Activated CD4-positive, alpha-beta T cell treated with anti-CD3 and anti-CD28 coated beads for 4 hours (primary cell): Measurements from ENCODE around the gene NPIPB6.
"Not testable (repeated sequence)": the region's sequence is repeated elsewhere in the genome, so short reads cannot be mapped to it uniquely, and the experiment has no call there.

Experiments
- DNase-seq, 2 donors: peaks; one replicate each; pipeline ENCODE4 v3.0.0-alpha.2; 2020

The NPIPB6 gene

GRCh38 chr16:28363408-28363807 lies at the start of gene NPIPB6:
NPIPB6 (minus strand) TSS chr16:28363508; CDS start chr16:28362822, 686 bp downstream.
- DNase-seq, result not testable (repeated sequence)

GRCh38 chr16:28403220-28404072 lies 40.1 kb upstream of the NPIPB6 start, which contains the start of gene EIF3CL:
EIF3CL (minus strand) TSS chr16:28403841; CDS start chr16:28403618, 223 bp downstream.
- DNase-seq, result not testable (repeated sequence)

- not testable (repeated sequence) for DNase-seq
Measured at GRCh38 chr16:28392054-28392453, 28.7 kb upstream of the NPIPB6 start.

- DNase-seq, result not testable (repeated sequence)
Measured at GRCh38 chr16:28382177-28382867, 19.0 kb upstream of the NPIPB6 start.

- not testable (repeated sequence) for DNase-seq
Measured at GRCh38 chr16:28377822-28378221, 14.5 kb upstream of the NPIPB6 start.

GRCh38 chr16:28377108-28377625 lies 13.9 kb upstream of the NPIPB6 start:
- DNase-seq, result not testable (repeated sequence)

GRCh38 chr16:28375115-28375514 lies 11.8 kb upstream of the NPIPB6 start:
- DNase-seq, result not testable (repeated sequence)

GRCh38 chr16:28374281-28374680 lies 11.0 kb upstream of the NPIPB6 start:
- DNase-seq, result not testable (repeated sequence)

- not testable (repeated sequence) for DNase-seq
Measured at GRCh38 chr16:28367926-28368325, 4.6 kb upstream of the NPIPB6 start.

- not testable (repeated sequence) for DNase-seq
Measured at GRCh38 chr16:28364268-28365173, 1.2 kb upstream of the NPIPB6 start.

GRCh38 chr16:28362600-28362999 lies 708 bp downstream of the NPIPB6 start:
- not testable (repeated sequence) for DNase-seq

- DNase-seq, result not testable (repeated sequence)
Measured at GRCh38 chr16:28338230-28338629, 25.1 kb downstream of the NPIPB6 start.

GRCh38 chr16:28336940-28337710 lies 26.2 kb downstream of the NPIPB6 start:
- DNase-seq, result not testable (repeated sequence)

GRCh38 chr16:28335678-28336077 lies 27.6 kb downstream of the NPIPB6 start:
- DNase-seq, result not testable (repeated sequence)

GRCh38 chr16:28332632-28333031 lies 30.7 kb downstream of the NPIPB6 start:
- not testable (repeated sequence) for DNase-seq

- DNase-seq, result not testable (repeated sequence)
Measured at GRCh38 chr16:28330981-28331380, 32.3 kb downstream of the NPIPB6 start.

GRCh38 chr16:28330232-28330631 lies 33.1 kb downstream of the NPIPB6 start:
- not testable (repeated sequence) for DNase-seq

GRCh38 chr16:28326881-28327610 lies 36.3 kb downstream of the NPIPB6 start:
- DNase-seq, result peak; percentile 55 to 64

GRCh38 chr16:28324887-28325279 lies 38.4 kb downstream of the NPIPB6 start:
- no peak for DNase-seq

- DNase-seq, result no peak
Measured at GRCh38 chr16:28324235-28324886, 38.9 kb downstream of the NPIPB6 start.
